Fibroblast of peridontal ligament (primary cell): ENCODE results near the gene PRICKLE4.
A peak's percentile ranks its signal among the peaks of the same experiment; 100 is the strongest.

Experiments
- DNase-seq: peaks from one replicate; pipeline ENCODE4 v3.0.0-alpha.2; 2010; ENCODE audit errors: extremely low read depth

PRICKLE4 gene

DNA sequence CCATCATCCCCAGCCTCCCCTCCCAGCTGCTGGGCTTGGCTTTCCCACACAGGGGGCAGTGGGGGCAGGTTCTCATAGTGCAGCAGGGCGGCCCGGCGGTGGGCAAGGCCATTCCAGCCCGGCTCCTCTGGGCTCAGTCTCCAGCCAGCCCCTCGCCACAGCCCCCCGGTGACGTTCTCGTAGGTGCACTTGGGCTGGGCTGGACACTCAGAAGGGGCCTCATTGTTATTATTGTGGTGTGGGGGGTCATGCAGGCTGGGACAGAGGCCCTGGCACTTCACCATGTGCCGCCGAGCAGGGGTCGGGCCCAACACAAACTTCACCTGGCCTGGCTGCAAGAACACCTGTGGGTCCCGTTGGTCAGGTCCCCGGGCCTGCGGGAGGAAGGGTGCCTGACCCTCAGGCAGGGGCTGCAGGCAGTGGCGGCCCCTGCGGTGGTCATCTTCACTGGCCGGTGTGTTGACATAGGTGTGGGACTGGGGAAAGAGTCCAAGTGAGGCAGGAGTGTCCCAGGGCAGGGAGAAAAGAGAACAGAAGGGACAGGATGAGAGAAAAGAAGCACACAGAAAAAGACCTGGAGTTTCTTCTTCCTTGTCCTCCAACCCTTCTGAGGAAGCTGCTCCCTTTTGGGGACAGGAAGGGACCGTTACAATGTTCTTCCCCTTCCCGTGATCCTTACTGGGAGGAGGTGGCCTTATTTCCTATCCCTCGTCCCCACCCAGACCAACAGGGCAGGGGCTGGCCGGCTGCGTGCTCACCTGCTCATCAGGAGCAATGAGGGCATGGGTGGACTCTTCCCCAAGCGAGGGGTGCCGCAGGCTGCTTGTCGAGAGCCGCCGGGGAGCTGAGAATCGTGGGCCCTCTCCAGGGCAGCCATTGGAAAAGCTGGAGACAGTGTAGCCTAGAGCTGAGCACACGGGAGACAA, 9.3 kb upstream of the PRICKLE4 start:
- DNase-seq = no peak

- no peak for DNase-seq
Measured at GRCh38 chr6:41774841-41775240, 5.7 kb upstream of the PRICKLE4 start.

GRCh38 chr6:41775293-41775882, 5.2 kb upstream of the PRICKLE4 start:
- DNase-seq = no peak

GRCh38 chr6:41777551-41778285, 2.9 kb upstream of the PRICKLE4 start:
- no peak for DNase-seq

GRCh38 chr6:41778895-41779294, 1.7 kb upstream of the PRICKLE4 start:
- DNase-seq = no peak

GRCh38 chr6:41779336-41779735, 1.2 kb upstream of the PRICKLE4 start:
- DNase-seq = no peak

GRCh38 chr6:41779788-41780550, 613 bp upstream of the PRICKLE4 start, which contains the start of gene FRS3:
Gene FRS3 (minus strand): TSS chr6:41779900. CDS start chr6:41776987, 2,913 bp downstream.
- peak; percentile 93 for DNase-seq

DNA sequence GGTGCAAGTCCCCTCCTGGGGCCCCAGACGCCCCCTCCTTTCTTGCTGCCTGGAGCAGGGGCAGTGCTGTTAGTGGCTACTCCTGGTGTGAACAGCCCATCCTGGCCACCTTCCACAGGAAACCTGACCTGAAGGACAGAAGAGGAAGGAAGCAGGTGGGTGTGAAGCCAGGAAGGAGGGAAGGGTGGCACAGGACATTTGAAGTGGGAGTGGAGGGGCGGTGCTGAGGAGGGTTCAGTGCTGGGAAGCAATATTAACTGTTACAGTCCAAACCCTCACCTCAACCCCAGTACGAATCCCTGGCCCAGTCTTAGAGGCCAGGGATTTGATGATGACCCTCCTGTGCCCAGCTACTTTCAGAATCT, 766 bp downstream of the PRICKLE4 start:
- no peak for DNase-seq

DNA sequence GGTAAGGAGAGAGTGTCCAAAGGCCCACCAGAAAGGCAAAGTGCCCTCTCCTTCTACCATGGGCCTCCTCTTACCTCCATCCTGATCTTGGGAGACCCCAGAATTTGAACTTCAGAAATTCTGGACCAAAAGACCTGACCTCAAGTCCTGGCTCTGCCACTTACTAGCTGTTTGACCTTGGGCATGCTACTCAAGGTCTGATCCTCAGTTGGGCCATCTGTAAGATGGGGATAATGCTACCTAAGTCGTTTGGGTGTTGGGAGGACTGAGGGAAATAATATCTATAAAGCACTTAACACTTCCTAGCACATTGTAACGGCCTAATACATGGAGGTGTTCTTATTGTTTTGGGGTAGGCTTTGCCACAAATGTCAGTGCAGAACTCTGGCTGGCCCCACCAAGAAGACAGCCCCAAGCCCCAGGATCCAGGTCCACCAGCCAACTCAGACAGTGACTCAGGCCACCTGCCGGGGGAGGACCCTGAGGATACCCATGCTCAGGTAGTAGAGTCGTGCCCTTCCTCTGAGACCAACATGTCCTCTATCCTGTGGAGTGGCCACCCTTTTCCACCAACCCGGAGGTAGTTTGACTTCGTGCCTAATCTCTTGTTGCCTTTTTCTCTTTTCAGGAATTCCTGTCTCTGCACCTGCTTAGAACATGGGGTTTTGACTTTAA, 2.7 kb downstream of the PRICKLE4 start:
- DNase-seq = no peak

- DNase-seq = no peak
Measured at GRCh38 chr6:41784581-41785171, 4.1 kb downstream of the PRICKLE4 start.

DNA sequence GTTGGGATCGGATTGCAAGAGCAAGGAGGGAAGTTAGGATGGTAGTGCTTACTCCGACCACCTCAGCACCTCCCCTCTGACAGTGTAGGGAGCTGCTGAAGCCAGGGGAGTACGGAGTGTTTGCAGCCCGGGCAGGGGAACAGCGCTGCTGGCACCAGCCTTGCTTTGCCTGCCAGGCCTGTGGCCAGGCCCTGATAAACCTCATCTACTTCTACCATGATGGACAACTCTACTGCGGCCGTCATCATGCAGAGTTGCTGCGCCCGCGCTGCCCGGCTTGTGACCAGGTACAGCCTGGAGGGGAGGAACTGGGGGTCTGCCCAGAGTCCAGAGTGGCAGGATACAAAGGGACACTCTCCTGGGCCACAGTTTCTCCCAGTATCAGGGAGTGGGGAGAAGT, 4.7 kb downstream of the PRICKLE4 start:
- DNase-seq = no peak

GRCh38 chr6:41785689-41786450, 5.3 kb downstream of the PRICKLE4 start:
- DNase-seq = no peak

DNA sequence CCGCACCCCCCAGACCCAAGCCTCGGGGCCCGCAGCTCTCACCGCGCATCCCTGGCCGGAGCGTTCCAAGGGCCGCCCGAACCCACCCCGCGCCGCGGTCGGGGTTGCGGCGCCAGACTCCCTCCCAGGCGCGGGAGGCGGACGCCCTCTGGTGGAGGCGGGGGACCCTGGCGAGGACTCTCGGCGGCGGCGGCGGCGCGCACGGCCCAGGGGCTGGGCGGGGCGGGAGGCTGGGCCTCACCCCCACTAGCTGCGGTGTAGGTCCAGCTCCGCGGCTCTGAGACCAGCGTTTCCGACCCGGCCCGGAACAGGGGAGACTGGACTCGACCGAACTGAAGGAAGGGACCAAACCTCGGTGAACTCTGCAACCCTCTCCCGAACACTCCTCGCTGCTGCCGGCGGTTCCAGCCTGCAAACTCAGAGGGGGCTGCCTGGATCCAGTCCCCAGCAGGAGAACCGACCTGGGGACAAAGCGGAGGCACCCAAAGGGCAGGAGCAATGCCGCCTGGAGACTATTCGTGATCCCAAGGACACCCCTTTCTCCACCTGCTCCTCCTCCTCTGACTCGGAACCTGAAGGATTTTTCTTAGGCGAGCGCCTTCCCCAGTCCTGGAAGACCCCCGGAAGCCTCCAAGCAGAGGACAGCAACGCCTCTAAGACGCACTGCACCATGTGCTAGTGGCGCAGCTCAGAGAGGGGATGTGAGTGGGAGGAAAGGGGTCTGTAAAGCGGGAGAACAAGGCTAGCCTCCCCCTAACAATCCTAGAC, 6.1 kb downstream of the PRICKLE4 start:
- peak; percentile 55 for DNase-seq

GRCh38 chr6:41787219-41787917, 6.8 kb downstream of the PRICKLE4 start, which contains the start of gene TOMM6:
Gene TOMM6 (plus strand): TSS chr6:41787694. CDS start chr6:41787698, 4 bp downstream.
- DNase-seq = peak; percentile 93

- DNase-seq = no peak
Measured at GRCh38 chr6:41789390-41789724, 8.8 kb downstream of the PRICKLE4 start.

DNA sequence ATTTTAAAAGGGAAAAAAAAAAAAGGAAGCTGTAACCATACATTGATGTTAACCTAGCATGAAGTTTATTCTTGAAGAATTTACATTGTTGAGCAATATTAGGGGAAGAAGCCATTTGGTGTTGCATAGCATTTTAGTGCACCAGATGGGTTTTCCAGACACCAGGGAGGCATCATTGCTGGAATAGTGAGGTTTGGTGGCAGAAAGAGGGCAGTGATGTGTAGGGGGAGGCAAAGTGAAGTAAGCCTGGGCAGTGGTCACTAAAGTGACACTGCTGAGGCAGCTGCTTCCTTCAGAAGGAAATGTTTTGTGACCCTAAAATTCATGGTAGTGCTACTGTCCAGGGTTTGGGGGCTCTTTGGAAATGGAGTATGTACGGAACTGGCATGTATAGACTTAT, 9.5 kb downstream of the PRICKLE4 start:
- DNase-seq = no peak

DNA sequence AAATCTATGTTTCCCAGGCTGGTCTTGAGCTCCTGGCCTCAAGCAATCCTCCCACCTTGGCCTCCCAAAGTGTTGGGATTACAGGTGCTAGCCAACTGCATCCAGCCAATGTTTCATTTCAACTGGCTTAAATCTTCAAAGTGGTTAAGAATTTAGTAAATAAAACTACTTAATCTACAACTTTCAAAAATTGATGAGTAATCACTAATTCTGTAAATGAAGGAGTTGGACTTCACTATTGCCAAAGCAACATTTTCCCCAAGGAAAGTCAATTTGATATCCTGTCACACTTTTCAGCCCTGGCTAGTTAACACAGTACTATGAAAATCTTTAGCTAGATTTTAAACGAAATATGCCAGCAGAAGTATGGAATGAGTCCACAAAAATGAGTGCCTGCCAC, 10.7 kb downstream of the PRICKLE4 start:
- no peak for DNase-seq

DNA sequence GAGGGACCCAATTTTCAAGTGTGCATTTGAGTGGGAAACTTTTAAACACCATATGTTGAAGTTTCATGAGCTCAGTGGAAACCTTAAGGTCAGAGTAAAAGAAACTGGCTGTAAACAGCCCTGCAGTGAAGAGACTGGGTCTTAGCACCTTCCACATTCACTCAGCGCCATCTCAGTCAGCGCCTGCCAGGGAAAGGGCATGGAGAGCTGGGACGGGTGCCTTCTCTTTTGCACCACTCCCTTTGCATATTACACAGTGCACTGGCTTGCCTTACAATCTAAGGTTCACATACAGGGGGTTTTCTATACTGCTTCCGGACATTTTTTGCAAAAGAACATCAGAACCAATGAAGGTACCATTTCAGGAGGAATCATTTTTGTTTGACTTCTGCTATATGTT, 11.4 kb downstream of the PRICKLE4 start:
- no peak for DNase-seq

DNA sequence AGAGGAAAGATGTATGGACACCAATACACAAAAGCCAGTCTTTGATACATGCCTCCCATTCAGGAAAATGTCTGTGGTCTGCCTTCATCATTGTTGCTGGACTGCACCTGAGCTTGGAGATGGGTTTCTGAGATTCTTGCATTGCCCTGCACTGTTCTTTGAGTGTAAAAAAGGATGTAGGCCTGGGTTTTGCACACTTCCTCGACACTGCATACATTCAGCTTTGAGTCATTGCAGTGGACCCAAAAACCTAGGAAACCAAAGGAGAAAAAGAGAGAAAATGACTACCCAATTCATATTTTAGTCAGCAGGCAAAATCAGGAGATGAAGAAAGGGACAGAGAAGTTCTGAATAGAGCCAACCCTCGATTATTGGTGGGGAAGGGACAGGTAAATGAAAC, 15.9 kb downstream of the PRICKLE4 start:
- DNase-seq = no peak
